NCI-H2196 (cell line): ENCODE measurements around the gene NFIL3.

Experiments
- DNase-seq: peaks from one replicate; lab custom pipeline; 2025; ENCODE audit not compliant: unreplicated experiment; lab: John Stamatoyannopoulos, UW

The NFIL3 gene

GRCh38 chr9:91422758-91423711, 597 bp downstream of the NFIL3 start:
- DNase-seq = peak; percentile 52

- no peak for DNase-seq
Observed at GRCh38 chr9:91421971-91422757, 1.5 kb downstream of the NFIL3 start.

GRCh38 chr9:91421128-91421765, 2.4 kb downstream of the NFIL3 start:
- DNase-seq = no peak

- DNase-seq = no peak
Observed at GRCh38 chr9:91420501-91421127, 3.0 kb downstream of the NFIL3 start.

- DNase-seq = no peak
Observed at GRCh38 chr9:91419222-91420191, 4.1 kb downstream of the NFIL3 start.

GRCh38 chr9:91418215-91418610, 5.4 kb downstream of the NFIL3 start:
- DNase-seq = no peak

- DNase-seq = no peak
Observed at GRCh38 chr9:91417602-91418214, 5.9 kb downstream of the NFIL3 start.

GRCh38 chr9:91416096-91416712, 7.4 kb downstream of the NFIL3 start:
- DNase-seq = no peak

- no peak for DNase-seq
Observed at GRCh38 chr9:91415290-91415689, 8.3 kb downstream of the NFIL3 start.

- DNase-seq = no peak
Observed at GRCh38 chr9:91412941-91413340, 10.7 kb downstream of the NFIL3 start.

- no peak for DNase-seq
Observed at GRCh38 chr9:91411096-91411771, 12.4 kb downstream of the NFIL3 start.

- DNase-seq = no peak
Observed at GRCh38 chr9:91410161-91410560, 13.5 kb downstream of the NFIL3 start.

- no peak for DNase-seq
Observed at GRCh38 chr9:91408475-91408874, 15.2 kb downstream of the NFIL3 start.

GRCh38 chr9:91407580-91408318, 15.9 kb downstream of the NFIL3 start:
- DNase-seq = no peak

- DNase-seq = no peak
Observed at GRCh38 chr9:91405343-91406077, 18.1 kb downstream of the NFIL3 start.

- no peak for DNase-seq
Observed at GRCh38 chr9:91403665-91404543, 19.7 kb downstream of the NFIL3 start.
